IPS-11a (cell line): ENCODE results near the gene TNS4.

ENCODE experiments used
- H3K4me3 ChIP-seq: one replicate; pipeline ENCODE4 v1.5.1; 2013; ENCODE audit warnings: low read depth, low read length, control low read depth

Gene TNS4

GRCh38 chr17:40473573-40474365 lies 27.7 kb downstream of the TNS4 start:
- no peak overlapping the region for H3K4me3 ChIP-seq

- no peak overlapping the region for H3K4me3 ChIP-seq
These were observed 28.5 kb downstream of the TNS4 start for GRCh38 chr17:40472733-40473452.

- H3K4me3 ChIP-seq = no peak overlapping the region
These were observed 29.3 kb downstream of the TNS4 start for GRCh38 chr17:40471846-40472732.

- H3K4me3 ChIP-seq = no peak overlapping the region
These were observed 30.2 kb downstream of the TNS4 start for GRCh38 chr17:40470932-40471828.

GRCh38 chr17:40469805-40470675 lies 31.4 kb downstream of the TNS4 start:
- no peak overlapping the region for H3K4me3 ChIP-seq

- H3K4me3 ChIP-seq = no peak overlapping the region
These were observed 32.9 kb downstream of the TNS4 start for GRCh38 chr17:40468560-40468959.

GRCh38 chr17:40467281-40467867 lies 34.0 kb downstream of the TNS4 start:
- no peak overlapping the region for H3K4me3 ChIP-seq

- H3K4me3 ChIP-seq = no peak overlapping the region
These were observed 35.0 kb downstream of the TNS4 start for GRCh38 chr17:40466298-40466971.

- no peak overlapping the region for H3K4me3 ChIP-seq
These were observed 37.0 kb downstream of the TNS4 start for GRCh38 chr17:40464392-40464855.

- H3K4me3 ChIP-seq = no peak overlapping the region
These were observed 38.3 kb downstream of the TNS4 start for GRCh38 chr17:40463122-40463550.

- H3K4me3 ChIP-seq = no peak overlapping the region
These were observed 38.9 kb downstream of the TNS4 start for GRCh38 chr17:40462343-40463121.

- no peak overlapping the region for H3K4me3 ChIP-seq
These were observed 39.6 kb downstream of the TNS4 start for GRCh38 chr17:40461732-40462342.

- no peak overlapping the region for H3K4me3 ChIP-seq
These were observed 40.3 kb downstream of the TNS4 start for GRCh38 chr17:40460968-40461731.

GRCh38 chr17:40460604-40460967 lies 40.8 kb downstream of the TNS4 start:
- no peak overlapping the region for H3K4me3 ChIP-seq

GRCh38 chr17:40459636-40460603 lies 41.5 kb downstream of the TNS4 start:
- H3K4me3 ChIP-seq = no peak overlapping the region
